ENCODE data around the gene BMERB1.
"Not testable (repeated sequence)": the region's sequence is repeated elsewhere in the genome, so short reads cannot be mapped to it uniquely, and the experiment has no call there.

BMERB1 gene

DNA sequence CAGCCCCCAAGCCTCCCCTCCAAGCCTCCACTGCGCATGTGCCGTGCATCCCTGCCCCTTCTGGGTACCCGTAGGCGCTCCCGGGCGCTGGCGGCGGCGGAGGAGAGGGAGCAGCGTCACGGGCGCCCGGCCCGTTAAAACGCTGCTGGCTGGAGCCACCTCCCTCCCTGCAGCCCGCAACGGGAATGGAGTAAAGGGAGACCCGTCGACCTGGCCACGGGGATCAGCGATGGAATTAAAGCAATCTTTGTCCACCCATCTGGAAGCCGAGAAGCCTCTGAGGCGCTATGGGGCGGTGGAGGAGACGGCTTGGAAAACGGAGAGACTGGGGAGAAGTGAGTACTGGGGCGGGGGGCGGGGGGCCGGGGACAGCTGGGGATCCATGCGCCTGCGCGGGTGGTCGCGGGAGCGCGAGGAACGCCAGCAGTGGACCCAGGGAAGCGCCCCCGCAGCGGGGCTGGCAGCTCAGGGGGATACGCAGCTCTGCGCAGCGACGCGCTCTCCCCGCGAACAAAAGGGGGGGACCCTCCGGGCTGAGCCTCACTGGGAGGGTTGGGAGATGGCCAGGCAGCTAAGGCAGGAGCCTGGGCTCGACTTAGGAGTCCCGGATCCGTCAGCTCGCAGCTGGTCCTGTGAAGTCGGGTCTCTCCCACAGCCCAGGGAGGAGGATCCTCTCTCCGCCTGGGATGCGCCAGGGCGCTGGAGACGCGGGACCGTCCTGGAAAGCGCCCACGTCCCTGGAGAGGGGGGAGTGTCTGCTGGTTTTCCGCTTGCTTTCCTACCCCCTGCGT lies at the start of gene BMERB1:
Gene BMERB1, plus strand, starts transcription at position 164 of the 791 bp plus-strand sequence. Its CDS starts 66 bp downstream, at position 230.
- FAIRE-seq: no peak

DNA sequence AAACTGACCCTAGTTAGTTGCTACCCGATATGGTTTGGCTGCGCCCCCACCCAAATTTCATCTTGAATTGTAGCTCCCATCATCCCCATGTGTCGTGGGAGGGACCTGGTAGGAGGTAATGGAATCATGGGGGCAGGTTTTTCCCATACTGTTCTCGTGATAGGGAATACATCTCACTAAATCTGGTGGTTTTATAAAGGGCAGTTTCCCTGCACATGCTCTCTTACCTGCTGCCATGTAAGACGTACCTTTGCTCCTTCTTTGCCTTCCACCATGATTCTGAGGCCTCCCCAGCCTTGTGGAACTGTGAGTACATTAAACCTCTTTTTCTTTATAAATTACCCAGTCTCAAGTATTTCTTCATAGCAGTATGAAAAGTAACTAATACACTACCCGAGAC lies 46.3 kb upstream of the BMERB1 start:
- FAIRE-seq: not testable (repeated sequence)

DNA sequence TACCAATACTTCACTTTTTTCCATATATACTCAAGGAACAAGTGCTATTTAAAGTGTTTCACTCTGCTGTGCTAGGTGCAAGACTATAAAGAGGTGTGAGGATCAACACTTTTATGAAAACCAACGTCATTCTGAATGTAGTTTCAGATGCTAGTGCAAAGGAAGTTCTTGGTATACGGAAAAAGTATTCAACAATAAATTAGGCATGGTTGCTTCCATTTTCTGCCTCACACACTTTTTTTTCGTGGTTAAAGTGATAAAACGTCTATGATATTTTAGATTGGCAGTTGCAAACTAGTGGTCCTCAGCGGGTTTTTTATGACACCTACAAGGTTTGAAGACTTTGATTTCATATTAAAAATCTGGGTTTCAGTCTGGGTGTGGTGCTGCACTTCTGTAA lies 44.5 kb upstream of the BMERB1 start:
- FAIRE-seq: not testable (repeated sequence)

DNA sequence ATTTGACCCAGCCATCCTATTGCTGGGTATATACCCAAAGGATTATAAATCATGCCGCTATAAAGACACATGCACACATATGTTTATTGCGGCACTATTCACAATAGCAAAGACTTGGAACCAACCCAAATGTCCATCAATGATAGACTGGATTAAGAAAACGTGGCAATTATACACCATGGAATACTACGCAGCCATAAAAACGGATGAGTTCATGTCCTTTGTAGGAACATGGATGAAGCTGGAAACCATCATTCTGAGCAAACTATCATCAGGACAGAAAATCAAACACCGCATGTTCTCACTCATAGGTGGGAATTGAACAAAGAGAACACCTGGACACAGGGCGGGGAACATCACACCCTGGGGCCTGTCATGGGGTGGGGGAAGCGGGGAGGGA lies 41.4 kb upstream of the BMERB1 start:
- not testable (repeated sequence) for FAIRE-seq

DNA sequence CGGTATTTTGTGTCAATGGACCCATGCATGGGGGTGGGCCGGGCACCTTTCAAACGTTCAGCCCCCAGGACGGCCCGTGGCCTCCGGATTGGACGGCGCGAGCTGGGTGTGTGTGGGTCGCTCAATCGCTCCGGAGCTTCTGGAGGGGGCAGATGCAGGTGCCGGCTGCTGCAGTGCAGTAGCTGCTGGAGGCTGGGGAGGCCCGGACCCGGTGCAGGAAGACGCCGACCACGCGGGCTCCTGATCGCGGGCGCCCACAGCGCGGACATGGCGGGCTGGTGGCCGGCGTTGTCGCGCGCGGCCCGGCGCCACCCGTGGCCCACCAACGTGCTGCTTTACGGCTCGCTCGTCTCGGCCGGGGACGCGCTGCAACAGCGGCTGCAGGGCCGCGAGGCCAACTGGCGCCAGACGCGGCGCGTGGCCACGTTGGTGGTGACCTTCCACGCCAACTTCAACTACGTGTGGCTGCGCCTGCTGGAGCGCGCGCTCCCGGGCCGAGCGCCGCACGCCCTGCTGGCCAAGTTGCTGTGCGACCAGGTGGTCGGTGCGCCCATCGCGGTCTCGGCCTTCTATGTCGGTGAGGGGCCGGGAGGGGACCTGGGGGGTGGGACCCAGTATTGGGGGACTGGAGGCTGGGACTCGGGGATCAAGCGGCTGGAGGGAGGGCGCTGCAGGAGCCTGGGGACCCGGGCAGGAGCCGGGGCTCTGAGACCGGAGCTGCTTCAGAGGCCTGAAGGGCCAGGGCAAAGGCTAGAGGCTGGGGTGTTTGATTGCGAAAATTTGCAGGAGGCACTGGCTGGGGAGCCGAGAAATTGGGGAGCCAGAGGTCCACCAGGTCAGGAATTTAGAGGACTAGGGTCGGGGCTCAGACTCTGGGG lies 38.5 kb upstream of the BMERB1 start, which contains the start of gene MPV17L:
Gene MPV17L, plus strand, starts transcription at position 124 of the 878 bp plus-strand sequence. Its CDS starts 144 bp downstream, at position 268.
- not testable (repeated sequence) for FAIRE-seq

DNA sequence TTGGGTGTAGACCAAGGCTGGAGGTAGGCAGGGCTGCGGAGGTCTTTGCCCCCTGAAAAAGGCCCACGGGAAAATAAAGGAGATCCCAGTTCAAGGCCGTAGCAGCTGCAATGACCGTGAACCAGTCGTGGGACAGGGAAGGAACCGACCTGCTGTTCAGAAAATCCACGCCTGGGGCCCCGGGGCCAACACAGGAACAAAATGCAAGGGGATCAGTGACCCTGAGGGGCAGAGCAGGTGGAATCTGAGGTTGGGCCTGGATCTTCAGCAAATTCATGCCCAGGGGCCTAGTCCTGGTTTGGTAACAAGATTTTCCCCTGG lies 37.9 kb upstream of the BMERB1 start:
- not testable (repeated sequence) for FAIRE-seq

DNA sequence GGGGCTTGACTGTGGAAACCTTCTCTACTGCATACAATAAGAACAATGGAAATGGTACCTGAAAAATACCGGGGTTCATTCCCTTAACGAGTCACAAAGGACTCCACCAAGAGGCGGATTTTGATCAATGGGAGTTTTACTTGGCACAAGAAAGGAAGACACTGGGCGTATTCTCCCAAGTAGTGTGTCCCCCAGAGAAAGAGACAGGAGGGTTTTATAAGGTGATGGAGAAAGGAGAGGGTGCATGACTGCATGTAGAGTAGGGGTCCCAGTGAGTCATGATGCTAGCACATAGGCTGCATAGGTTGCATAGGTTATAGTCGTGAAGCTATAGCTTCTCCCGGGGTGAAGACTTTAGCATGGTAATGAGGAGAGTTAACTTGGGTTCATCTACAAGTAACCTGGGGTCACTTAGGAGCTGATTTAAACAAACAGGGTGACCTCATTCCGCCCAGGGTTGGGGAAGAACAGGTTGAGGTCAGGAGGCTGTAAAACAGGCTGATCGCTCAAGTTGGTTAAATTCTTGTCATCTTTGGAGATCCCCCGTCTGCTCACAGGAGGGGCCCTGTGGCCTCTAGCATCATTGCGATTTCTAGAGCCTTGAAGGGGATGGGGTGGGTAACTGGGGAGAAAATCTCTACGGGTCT lies 37.3 kb upstream of the BMERB1 start:
- FAIRE-seq: no peak

DNA sequence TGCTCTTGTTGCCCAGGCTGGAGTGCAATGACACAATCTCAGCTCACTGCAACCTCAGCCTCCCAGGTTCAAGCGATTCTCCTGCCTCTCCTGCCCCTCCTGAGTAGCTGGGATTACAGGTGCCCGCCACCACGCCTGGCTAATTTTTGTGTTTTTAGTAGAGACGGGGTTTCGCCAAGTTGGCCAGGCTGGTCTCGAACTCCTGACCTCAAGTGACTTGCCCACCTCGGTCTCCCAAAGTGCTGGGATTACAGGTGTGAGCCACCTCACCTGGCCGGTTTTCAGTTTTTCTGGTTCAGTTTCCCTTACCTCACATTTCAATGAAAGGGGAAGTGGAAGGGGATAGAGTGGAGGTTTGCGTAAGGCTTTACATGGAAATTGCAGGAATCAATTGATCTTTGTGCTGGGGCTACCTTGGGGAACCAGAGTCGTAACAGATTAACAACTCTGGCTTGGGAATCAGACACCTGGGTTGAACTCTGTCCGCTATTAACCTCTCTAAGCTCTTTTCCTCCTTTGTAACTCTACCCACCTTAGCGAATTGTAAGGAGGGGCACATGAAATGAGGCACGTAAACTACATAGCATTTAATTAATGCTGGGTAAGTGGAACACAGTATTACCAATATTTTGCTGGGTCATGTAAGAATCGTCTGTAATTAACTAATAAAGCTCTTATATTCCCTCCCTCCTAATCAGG lies 35.6 kb upstream of the BMERB1 start:
- FAIRE-seq: no peak

DNA sequence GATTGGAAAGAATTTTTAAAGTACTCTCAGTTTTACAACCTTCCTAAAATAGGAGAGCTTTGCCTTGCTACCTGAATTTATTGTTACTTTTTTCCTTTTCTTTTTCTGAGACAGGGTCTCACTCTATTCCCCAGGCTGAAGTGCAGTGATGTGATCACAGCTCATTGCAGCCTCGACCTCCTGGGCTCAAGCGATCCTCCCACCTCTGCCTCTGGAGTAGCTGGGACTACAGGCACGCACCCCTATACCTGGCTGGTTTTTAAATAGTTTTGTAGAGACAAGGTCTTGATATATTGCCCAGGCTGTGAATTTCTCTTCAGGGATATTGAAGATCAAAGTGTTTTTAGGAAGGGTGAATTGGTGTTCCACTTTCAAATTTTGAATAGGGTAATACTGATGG lies 35.1 kb upstream of the BMERB1 start:
- no peak for FAIRE-seq

DNA sequence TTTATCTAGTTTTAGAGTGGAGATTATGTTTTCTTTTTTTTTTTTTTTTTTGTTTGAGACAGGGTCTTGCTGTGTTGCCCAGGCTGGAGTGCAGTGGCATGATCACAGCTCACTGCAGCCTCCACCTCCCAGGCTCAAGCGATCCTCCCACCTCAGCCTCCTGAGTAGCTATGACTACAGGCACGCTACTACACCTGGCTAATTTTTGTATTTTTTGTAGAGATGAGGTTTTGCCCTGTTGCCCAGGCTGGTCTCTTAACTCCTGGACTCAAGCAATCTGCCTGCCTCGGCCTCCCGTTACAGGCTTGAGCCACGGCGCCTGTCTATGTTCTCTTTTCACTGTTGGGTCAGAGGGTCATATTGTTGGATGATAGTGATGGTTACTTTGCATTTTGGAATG lies 34.1 kb upstream of the BMERB1 start:
- not testable (repeated sequence) for FAIRE-seq

DNA sequence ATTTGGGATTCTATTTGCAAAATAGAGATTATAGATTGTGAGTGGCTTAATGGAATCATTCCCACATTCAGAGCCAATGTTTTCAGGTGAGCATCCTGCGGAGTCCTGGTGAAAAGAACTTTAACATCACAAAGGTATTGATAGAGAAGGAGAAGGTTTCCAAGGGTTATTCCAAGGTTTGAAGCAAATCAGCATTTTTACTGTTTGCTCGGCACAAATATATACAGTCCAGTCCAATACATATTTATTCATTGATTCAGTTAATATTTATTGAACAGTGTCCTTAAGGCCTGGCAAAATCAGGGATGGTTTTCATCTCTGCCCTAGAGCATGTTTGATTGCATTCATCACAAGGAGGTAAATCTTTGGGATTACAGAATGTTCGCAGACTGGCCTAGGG lies 32.4 kb upstream of the BMERB1 start:
- FAIRE-seq: no peak

DNA sequence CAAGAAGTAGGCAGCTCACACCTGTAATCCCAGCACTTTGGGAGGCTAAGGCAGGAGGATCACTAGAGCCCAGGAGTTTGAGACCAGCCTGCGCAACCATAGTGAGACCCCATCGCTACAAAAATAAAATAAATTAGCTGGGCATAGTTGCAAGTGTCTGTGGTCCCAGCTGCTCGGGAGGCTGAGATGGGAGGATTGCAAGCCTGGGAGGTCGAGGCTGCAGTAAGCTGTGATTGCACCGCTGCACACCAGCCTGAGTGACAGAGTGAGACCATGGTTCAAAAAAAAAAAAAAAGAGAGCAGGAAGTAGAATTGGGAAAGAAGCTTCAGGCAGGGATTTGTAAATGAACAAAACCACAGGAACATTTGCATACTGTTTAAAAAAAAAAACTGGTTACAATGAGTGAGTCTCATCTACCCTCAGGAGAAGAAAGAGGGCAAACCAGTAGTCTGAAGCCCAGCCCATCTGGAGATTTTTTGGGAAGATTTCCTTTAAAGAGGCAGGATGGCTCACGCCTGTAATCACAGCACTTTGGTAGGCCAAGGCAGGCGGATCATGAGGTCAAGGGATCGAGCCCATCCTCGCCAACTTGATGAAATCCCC lies 30.9 kb upstream of the BMERB1 start:
- no peak for FAIRE-seq

DNA sequence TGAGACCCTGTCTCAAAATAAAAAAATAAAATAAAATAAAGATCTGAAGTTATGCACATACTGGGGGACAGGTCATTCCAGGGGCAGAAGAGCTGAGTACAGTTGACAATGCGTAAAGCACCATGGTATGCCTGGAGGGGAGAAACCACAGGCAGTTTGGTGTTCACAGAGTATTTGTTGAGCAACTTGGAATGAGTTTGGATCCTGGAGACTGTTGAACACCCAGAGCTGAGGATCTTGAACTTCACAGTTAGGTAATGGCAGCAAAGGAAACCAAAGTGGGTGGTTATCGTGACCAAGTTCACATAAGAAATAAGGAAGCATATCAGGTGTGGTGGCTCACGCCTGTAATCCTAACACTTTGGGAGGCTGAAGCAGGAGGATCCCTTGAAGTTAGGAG lies 30.3 kb upstream of the BMERB1 start:
- FAIRE-seq: not testable (repeated sequence)

DNA sequence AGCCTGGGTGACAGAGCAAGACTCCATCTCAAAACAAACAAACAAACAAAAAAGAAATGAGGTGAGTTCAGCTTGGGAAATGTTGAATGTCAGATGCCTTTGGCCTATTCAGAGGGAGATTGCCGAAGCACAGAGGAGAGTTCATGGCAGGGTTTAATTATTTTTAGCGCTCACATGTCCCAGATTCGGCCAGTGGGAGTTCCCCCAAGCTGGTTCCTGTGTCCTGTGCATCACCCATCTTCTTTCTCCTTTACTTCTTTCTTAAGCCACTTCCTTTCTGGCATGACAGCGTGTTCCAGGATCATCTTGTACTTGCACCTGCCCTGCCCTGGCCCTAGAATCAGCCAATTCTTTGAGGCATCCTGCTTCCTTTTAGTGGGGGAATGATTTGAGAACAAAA lies 29.6 kb upstream of the BMERB1 start:
- FAIRE-seq: no peak

DNA sequence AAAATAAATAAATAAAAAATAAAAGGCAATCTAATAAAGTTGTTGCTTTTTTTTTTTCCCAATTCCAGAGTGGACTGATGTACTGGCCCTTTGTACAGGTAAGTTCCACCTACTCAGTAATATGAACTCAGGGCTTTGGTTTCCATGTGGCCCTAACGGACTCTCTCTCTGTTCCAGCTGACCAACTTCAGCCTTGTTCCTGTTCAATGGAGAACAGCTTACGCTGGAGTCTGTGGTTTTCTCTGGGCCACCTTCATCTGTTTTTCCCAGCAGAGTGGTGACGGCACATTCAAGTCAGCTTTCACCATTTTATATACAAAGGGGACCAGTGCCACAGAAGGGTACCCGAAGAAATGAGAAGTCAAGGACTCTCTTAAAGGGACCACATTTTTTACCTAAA lies 26.6 kb upstream of the BMERB1 start:
- not testable (repeated sequence) for FAIRE-seq

DNA sequence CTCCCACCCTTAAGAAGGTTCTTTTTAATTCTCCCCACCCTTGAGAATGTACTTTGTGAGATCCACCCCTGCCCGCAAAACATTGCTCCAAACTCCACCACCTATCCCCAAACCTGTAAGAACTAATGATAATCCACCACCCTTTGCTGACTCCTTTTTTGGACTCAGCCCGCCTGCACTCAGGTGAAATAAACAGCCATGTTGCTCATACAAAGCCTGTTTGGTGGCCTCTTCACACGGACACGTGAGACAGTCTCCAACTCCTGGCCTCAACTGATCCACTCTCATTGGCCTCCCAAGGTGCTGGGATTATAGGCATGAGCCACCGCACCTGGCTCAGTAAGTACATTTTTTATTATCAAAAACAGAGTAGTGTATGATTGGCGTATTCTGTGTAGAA lies 24.9 kb upstream of the BMERB1 start:
- FAIRE-seq: not testable (repeated sequence)

DNA sequence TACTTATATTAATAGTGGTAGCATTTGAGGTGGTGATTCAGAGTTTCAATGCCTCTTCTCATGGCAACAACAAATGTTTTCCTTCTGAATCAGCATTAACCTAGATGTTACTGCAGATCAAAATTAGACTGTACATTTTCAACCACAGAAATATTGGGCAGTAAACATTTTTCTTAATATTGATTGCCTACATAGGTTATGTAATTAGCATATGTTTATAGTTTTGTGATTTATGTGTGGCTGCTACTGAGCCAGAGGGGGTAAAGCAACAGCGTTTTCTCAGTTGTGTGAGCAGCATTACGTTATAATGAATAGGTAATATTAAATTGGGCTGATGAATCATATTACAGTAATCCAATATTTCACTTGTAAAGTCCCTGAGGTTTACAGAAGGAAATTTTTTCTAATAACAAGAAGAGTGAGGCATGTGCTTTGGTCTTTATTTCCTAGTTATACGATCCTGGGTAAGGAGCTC lies 18.8 kb upstream of the BMERB1 start:
- no peak for FAIRE-seq

DNA sequence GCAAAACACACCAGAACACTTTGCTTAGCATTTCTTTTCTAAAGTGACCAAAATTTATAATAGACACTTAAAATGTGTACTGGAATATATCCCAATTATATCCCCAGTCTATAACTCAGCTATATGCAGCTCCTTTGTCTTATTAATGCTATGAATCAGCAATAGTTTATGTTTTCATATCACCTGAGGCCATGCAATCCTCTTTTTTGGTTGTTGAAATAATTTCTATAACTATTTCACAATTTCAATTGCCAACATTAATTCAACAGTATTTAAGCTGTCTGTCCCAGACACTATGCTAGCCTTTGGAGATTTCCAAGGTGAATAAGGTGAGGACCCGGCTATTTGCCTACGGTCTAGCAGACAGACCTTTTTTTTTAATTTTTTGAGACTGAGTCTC lies 17.2 kb upstream of the BMERB1 start:
- FAIRE-seq: no peak

DNA sequence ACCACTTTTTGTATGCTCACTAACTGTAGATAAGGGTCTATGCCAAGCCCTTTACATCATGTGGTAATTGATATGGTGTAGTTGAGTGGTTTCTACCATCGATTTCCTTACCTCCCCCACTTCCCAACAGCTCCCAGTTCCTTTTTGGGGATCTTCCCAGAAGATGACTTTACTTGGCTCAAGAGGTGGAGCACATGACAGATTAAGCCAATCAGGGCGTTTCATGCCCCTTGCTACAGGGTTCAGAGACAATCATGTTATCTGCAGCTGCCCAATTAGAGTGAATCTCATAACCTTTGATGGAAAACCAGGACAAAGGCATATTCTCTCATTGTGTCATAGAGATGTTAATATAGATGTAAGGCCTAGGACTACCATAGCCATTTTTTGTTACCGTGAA lies 16.2 kb upstream of the BMERB1 start:
- FAIRE-seq: no peak

DNA sequence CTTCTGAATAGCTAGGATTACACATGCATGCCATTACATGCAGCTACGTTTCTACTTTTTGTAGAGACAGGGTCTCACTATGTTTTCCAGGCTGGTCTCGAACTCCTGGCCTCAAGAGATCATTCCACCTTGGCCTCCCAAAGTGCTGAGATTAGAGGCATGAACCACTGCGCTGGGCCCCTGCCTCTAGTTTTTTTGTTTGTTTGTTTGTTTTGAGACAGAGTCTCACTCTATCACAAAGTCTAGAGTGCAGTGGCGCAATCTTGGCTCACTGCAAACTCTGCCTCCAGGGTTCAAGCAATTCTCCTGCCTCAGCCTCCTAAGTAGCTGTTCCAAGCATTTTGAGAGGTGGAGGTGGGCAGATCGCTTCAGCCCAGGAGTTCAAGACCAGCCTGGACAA lies 12.7 kb upstream of the BMERB1 start:
- FAIRE-seq: not testable (repeated sequence)

DNA sequence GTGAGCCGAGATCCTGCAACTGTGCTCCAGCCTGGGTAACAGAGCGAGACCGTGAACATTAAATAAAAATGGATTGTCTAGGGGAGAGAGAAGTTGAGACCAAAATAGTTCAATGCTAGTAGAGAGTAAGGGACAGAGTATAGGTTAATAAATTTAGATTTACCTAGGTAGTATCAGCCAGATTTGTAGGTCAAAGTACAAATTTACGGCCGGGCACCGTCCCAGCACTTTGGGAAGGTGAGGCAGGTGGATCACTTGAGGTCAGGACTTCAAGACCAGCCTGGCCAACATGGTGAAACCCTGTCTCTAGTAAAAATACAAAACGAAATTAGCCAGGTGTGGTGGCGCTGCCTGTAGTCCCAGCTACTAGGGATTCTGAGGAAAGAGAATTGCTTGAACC lies 12.2 kb upstream of the BMERB1 start:
- FAIRE-seq: no peak

DNA sequence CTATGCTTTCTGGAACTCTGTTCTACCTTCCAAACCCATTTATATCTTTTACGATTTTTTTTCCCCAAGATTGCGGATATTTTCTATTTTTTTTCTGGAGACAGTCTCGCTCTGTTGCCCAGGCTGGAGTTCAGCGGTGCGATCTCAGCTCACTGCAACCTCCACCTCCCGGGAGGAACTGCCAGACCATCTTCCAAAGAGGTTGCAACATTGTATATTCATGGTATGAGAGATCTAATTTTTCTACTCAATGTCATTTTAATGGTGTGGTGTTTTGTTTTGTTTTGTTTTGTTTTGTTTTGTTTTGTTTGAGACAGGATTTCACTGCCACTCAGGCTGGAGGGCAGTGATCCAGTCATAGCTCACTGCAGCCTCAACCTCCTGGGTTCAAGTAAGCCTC lies 8.5 kb upstream of the BMERB1 start:
- FAIRE-seq: no peak
